Measurements from ENCODE around the gene GLRX.
A peak's percentile ranks its signal among the peaks of the same experiment; 100 is the strongest.

- TF ChIP-seq RFX5 (IDR thresholded peaks at IDR 0.05; ENCODE audit: low read length), result no peak
- TF ChIP-seq ELF1 (IDR thresholded peaks at IDR 0.05), result no peak
- no peak for TF ChIP-seq CTCF (IDR thresholded peaks at IDR 0.05)
- peak in 1 of 2 experiments; percentile 26; a peak in 1 of 4 replicates for TF ChIP-seq EP300 (IDR thresholded peaks at IDR 0.05; ENCODE audit: borderline replicate concordance in 1 of 2, low read depth in 1 of 2, low read length in 1 of 2)
- TF ChIP-seq IRF3 (IDR thresholded peaks at IDR 0.05; ENCODE audit: low read depth, low read length), result no peak
- no peak for TF ChIP-seq YY1 (IDR thresholded peaks at IDR 0.05; ENCODE audit: low read depth)
- no peak for TF ChIP-seq POLR2AphosphoS5 (IDR thresholded peaks at IDR 0.05; ENCODE audit: low read depth, low read length)
- no peak for TF ChIP-seq FOSL2 (IDR thresholded peaks at IDR 0.05; ENCODE audit: borderline replicate concordance, low read depth)
- TF ChIP-seq NFIC (IDR thresholded peaks at IDR 0.05; ENCODE audit: borderline replicate concordance), result no peak
Observed at GRCh38 chr5:95812074-95812471, 10.5 kb downstream of the GLRX start.

All from SK-N-SH (cell line).